Mesenchymal stem cell (in vitro differentiated cells and primary cell): Measurements from ENCODE around the gene DAB2.

Experiments used
- DNase-seq: peaks from one replicate; pipeline ENCODE4 v3.0.0-alpha.2; 2013
- H2AFZ ChIP-seq: one replicate; pipeline ENCODE4 v1.6.1; 2013; ENCODE audit warnings: low read depth, mild to moderate bottlenecking, control low read depth, inconsistent platforms, low read length, moderate library complexity
- H2AK5ac ChIP-seq: 2 replicates; pipeline ENCODE4 v1.6.1; 2013; ENCODE audit warnings: low read length, moderate library complexity, mild to moderate bottlenecking, inconsistent platforms; ENCODE audit not compliant: severe bottlenecking
- H2BK120ac ChIP-seq: one replicate; pipeline ENCODE4 v1.6.1; 2013; ENCODE audit warnings: low read depth, mild to moderate bottlenecking, inconsistent platforms, low read length, moderate library complexity
- H2BK12ac ChIP-seq, 2 experiments: one replicate each; pipeline ENCODE4 v1.6.1; 2013; ENCODE audit warnings: inconsistent platforms in 2 of 2, low read length in 2 of 2, mild to moderate bottlenecking in 2 of 2, moderate library complexity in 2 of 2, control low read depth in 1 of 2
- H2BK15ac ChIP-seq: one replicate; pipeline ENCODE4 v1.6.1; 2013; ENCODE audit warnings: mild to moderate bottlenecking, low read depth, inconsistent platforms; ENCODE audit not compliant: poor library complexity, severe bottlenecking
- H2BK5ac ChIP-seq: 2 replicates; pipeline ENCODE4 v1.6.1; 2013; ENCODE audit warnings: low read depth, mild to moderate bottlenecking, low read length, control low read depth, inconsistent platforms; ENCODE audit not compliant: poor library complexity, severe bottlenecking
- H3K14ac ChIP-seq, 2 experiments: one replicate each; pipeline ENCODE4 v1.6.1; 2013; ENCODE audit warnings: inconsistent platforms in 2 of 2, low read length in 2 of 2, control low read depth in 1 of 2, mild to moderate bottlenecking in 1 of 2, moderate library complexity in 1 of 2
- H3K18ac ChIP-seq, 2 experiments: one replicate each; pipeline ENCODE4 v1.6.1; 2013; ENCODE audit warnings: inconsistent platforms in 2 of 2, low read length in 2 of 2, control low read depth in 1 of 2, low read depth in 1 of 2, mild to moderate bottlenecking in 1 of 2
- H3K23ac ChIP-seq, 2 experiments: one replicate each; pipeline ENCODE4 v1.6.1; 2013; ENCODE audit warnings: inconsistent platforms in 2 of 2, low read length in 2 of 2, mild to moderate bottlenecking in 2 of 2, moderate library complexity in 2 of 2, control low read depth in 1 of 2
- H3K27ac ChIP-seq: 2 replicates; pipeline ENCODE4 v1.5.1; 2013; ENCODE audit warnings: mild to moderate bottlenecking, moderate library complexity, low read length, control low read depth, inconsistent platforms; ENCODE audit not compliant: poor library complexity, severe bottlenecking
- H3K27me3 ChIP-seq, 2 experiments: 2 replicates each; pipeline versions ENCODE4 v1.6.1 to v1.7.0; 2013; ENCODE audit warnings: low read length in 2 of 2, mild to moderate bottlenecking in 2 of 2, moderate library complexity in 2 of 2, control low read depth in 1 of 2, inconsistent platforms in 1 of 2; ENCODE audit not compliant: control insufficient read depth in 1 of 2, insufficient read depth in 1 of 2
- H3K36me3 ChIP-seq, 2 experiments: 2 replicates each; pipeline versions ENCODE4 v1.6.1 to v1.7.0; 2013; ENCODE audit warnings: low read length in 2 of 2, control low read depth in 1 of 2, inconsistent platforms in 1 of 2, low read depth in 1 of 2, mild to moderate bottlenecking in 1 of 2; ENCODE audit not compliant: insufficient read depth in 2 of 2, control insufficient read depth in 1 of 2
- H3K4ac ChIP-seq, 2 experiments: one replicate each; pipeline ENCODE4 v1.6.1; 2013; ENCODE audit warnings: inconsistent platforms in 2 of 2, low read length in 2 of 2, mild to moderate bottlenecking in 2 of 2, moderate library complexity in 2 of 2, control low read depth in 1 of 2, low read depth in 1 of 2
- H3K4me1 ChIP-seq: 2 replicates; pipeline ENCODE4 v1.6.1; 2013; ENCODE audit warnings: low read depth, low read length, control low read depth; ENCODE audit not compliant: control insufficient read depth, insufficient read depth
- H3K4me2 ChIP-seq: 2 replicates; pipeline ENCODE4 v1.6.1; 2013; ENCODE audit warnings: low read length, mild to moderate bottlenecking, inconsistent platforms; ENCODE audit not compliant: poor library complexity, severe bottlenecking
- H3K4me3 ChIP-seq, 2 experiments: 2 replicates each; pipeline versions ENCODE4 v1.5.1 to v1.7.0; 2013; ENCODE audit warnings: low read length in 2 of 2, mild to moderate bottlenecking in 2 of 2, control low read depth in 1 of 2, low read depth in 1 of 2; ENCODE audit not compliant: insufficient read depth in 1 of 2
- H3K79me1 ChIP-seq: replicated peaks from 2 replicates; pipeline ENCODE4 v1.6.1; 2013; ENCODE audit warnings: mild to moderate bottlenecking, control low read depth, low read length, inconsistent platforms; ENCODE audit not compliant: poor library complexity, severe bottlenecking
- H3K9ac ChIP-seq: 2 replicates; pipeline ENCODE4 v1.7.0; 2013; ENCODE audit warnings: mild to moderate bottlenecking, low read length, moderate library complexity
- H3K9me3 ChIP-seq: 2 replicates; pipeline ENCODE4 v1.7.0; 2013; ENCODE audit warnings: mild to moderate bottlenecking, low read length; ENCODE audit not compliant: control insufficient read depth
- H4K8ac ChIP-seq: one replicate; pipeline ENCODE4 v1.6.1; 2013; ENCODE audit warnings: inconsistent platforms, mild to moderate bottlenecking, low read length, moderate library complexity
- H4K91ac ChIP-seq: one replicate; pipeline ENCODE4 v1.6.1; 2013; ENCODE audit warnings: mild to moderate bottlenecking, low read length, inconsistent platforms
- WGBS: methylation state at CpG from one replicate; pipeline ENCODE4 v1.1.7; 2013; ENCODE audit warnings: mixed read lengths; 5-methylcytosine and 5-hydroxymethylcytosine counted together

Gene DAB2

DNA sequence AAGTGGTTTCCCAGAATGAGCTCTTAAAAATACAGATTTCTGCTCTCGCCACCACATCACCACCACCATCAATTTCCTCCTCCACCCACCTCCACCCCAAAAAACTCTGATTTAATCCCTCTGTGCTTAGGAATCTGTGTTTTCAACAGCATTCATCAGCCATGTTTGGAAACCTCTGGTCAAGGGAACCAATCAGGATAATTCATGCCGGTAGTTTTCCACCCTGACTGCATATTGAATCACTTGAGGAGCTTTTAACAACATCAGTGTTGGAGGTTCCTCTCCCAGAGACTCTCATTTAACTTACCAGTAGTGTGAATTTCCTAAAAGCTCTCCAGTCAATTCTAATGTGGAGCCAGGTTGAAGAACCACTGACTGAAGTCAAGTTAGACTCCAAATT is 46.0 kb upstream of the DAB2 start:
- Histone ChIP-seq H4K91ac (no peak overlapping the region), H3K4ac (no peak overlapping the region)
- 96% methylated on average over 2 of the region's 2 CpGs for WGBS

DNA sequence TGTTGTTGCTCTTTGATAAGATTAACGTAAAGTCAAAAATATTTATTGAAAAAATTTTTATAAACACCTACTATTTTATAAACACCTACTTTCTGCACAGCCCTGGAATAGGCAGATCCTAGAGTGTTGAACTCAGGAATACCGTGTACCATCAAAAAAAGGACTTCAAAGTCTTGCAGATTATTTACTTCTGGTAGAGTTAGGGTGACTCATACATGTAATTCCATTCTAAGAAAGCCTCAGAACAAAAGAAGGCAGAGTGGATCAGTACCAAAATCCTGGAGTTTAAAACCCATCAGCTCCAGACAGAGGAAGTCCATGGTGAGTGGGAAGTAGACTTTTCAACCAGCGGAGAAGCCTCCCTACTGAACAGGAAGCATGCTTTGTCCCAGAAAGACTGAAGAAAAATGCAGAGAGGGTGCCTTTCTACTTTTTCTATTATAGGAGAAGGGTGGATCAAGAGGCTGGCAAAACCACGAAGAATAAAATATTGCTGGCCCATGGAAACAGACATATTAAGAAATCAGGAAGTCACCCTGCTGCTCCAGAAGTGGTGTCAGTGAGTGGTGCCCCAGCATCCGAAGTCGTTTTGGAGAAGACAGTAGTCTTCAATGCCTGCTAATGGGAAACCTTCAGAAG is 45.1 kb upstream of the DAB2 start:
- Histone ChIP-seq H3K18ac (no peak overlapping the region), H3K4me1 (no peaks in the 10 kb centered on the region), H2BK15ac (no peak overlapping the region), H2BK5ac (no peak overlapping the region), H3K4ac (no peak overlapping the region), H3K27ac (no peak overlapping the region), H3K9ac (no peak overlapping the region), H3K4me3 (no peak overlapping the region), H2BK12ac (no peak overlapping the region), H3K4me2 (no peak overlapping the region), H3K79me1 (no peaks in the 10 kb centered on the region), H2AFZ (no peak overlapping the region), H4K91ac (no peak overlapping the region), H4K8ac (peak overlapping the region; percentile 25), H2BK120ac (no peak overlapping the region), H3K9me3 (no peaks in the 10 kb centered on the region), H3K23ac (no peak overlapping the region), H3K36me3 (no peaks in the 10 kb centered on the region), H3K27me3 (no peaks in the 10 kb centered on the region), H2AK5ac (peak overlapping the region; percentile 89), H3K14ac (no peak overlapping the region)
- no peak for DNase-seq
- WGBS = 95% methylated on average over 4 of the region's 6 CpGs

More for the DNA sequence above, 46.0 kb upstream of the DAB2 start:
- peaks cover under 1% of the 10 kb centered on the region for H3K4me1 ChIP-seq
- no peak overlapping the region for H2BK12ac ChIP-seq
- no peaks in the 10 kb centered on the region for H3K27me3 ChIP-seq
- H3K9me3 ChIP-seq = no peaks in the 10 kb centered on the region
- no peak overlapping the region for H3K14ac ChIP-seq
- H3K79me1 ChIP-seq = no peaks in the 10 kb centered on the region
- no peak overlapping the region for H4K8ac ChIP-seq
- H3K18ac ChIP-seq = no peak overlapping the region
- no peak overlapping the region for H3K27ac ChIP-seq
- no peak overlapping the region for H2AFZ ChIP-seq
- no peak overlapping the region for H3K23ac ChIP-seq
- no peak for DNase-seq
- H2BK5ac ChIP-seq = no peak overlapping the region
- H3K9ac ChIP-seq = no peak overlapping the region
- H2BK15ac ChIP-seq = no peak overlapping the region
- H3K4me2 ChIP-seq = no peak overlapping the region
- no peak overlapping the region for H2BK120ac ChIP-seq
- H3K36me3 ChIP-seq = no peaks in the 10 kb centered on the region
- no peak overlapping the region for H2AK5ac ChIP-seq
- no peak overlapping the region for H3K4me3 ChIP-seq

DNA sequence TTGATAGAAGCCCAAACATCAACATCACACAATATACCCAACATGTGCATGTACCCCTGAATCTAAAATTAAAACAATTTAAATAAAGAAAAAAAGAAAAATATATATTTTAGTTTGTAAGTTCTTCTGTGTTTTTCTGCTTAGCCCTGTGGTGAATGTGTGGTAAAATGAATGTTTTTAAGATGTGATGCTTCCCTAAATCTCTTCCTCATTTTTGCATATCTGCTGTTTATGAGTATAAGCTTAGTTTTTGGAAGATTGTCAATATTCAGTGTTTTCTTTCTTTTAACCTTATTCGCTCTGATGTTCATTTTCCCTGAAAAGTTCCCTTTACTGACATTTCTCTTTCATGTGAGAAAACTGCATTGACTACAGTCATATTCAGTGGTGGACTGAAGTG is 44.4 kb upstream of the DAB2 start:
- no peak overlapping the region for H2AFZ ChIP-seq
- no peak overlapping the region for H3K4me3 ChIP-seq
- no peak overlapping the region for H2BK15ac ChIP-seq
- H3K36me3 ChIP-seq = no peaks in the 10 kb centered on the region
- H3K79me1 ChIP-seq = no peaks in the 10 kb centered on the region
- H3K9me3 ChIP-seq = no peaks in the 10 kb centered on the region
- H3K18ac ChIP-seq = no peak overlapping the region
- no peaks in the 10 kb centered on the region for H3K27me3 ChIP-seq
- no peak overlapping the region for H3K27ac ChIP-seq
- H2BK12ac ChIP-seq = no peak overlapping the region
- H3K4me1 ChIP-seq = no peaks in the 10 kb centered on the region
- H3K4me2 ChIP-seq = no peak overlapping the region
- no peak for DNase-seq
- WGBS = no CpG with 5 or more reads among the region's 1 CpG
- no peak overlapping the region for H2BK5ac ChIP-seq
- H4K8ac ChIP-seq = no peak overlapping the region
- H3K14ac ChIP-seq = no peak overlapping the region
- H2AK5ac ChIP-seq = no peak overlapping the region
- H2BK120ac ChIP-seq = no peak overlapping the region
- no peak overlapping the region for H3K23ac ChIP-seq
- no peak overlapping the region for H3K4ac ChIP-seq
- no peak overlapping the region for H3K9ac ChIP-seq
- H4K91ac ChIP-seq = no peak overlapping the region

DNA sequence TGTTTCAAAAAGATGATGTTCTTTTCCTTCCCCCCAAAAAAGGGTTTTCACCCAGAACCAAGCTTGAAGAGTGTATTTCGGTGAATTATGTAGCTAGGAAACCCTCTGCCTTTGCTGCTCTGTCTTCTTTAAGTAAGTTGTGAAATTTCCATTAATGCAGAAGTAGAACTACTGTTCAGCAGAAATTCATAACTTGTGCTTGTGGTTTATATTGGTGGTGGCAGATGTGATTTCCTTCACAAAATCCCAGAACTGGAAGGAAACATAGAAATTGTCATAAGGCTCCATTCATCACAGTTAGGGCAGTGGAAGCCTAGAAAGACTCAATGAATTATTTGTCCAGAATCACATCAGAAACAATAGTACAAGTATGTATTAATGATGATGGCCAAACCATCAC is 42.1 kb upstream of the DAB2 start:
- Histone ChIP-seq H3K9ac (no peak overlapping the region), H3K14ac (no peak overlapping the region), H3K18ac (no peak overlapping the region), H2BK120ac (no peak overlapping the region), H4K91ac (no peak overlapping the region), H4K8ac (no peak overlapping the region), H3K79me1 (no peaks in the 10 kb centered on the region), H3K36me3 (no peaks in the 10 kb centered on the region), H2AK5ac (no peak overlapping the region), H3K4me3 (no peak overlapping the region), H2BK15ac (no peak overlapping the region), H3K9me3 (no peaks in the 10 kb centered on the region), H3K4me2 (no peak overlapping the region), H3K4me1 (no peaks in the 10 kb centered on the region), H2AFZ (no peak overlapping the region), H3K23ac (no peak overlapping the region), H3K27ac (no peak overlapping the region), H3K4ac (no peak overlapping the region), H3K27me3 (no peaks in the 10 kb centered on the region), H2BK12ac (no peak overlapping the region), H2BK5ac (no peak overlapping the region)
- 88% methylated on average over 1 of the region's 1 CpG for WGBS
- DNase-seq = no peak
